Cerebellar nuclear complex (tissue), 1 donor: Measurements from ENCODE around the gene CDC42SE2.
"Not testable (repeated sequence)": the region's sequence is repeated elsewhere in the genome, so short reads cannot be mapped to it uniquely, and the experiment has no call there.

Experiments
- DNase-seq, 2 experiments: peaks; one replicate each; lab custom pipeline; 2025; lab: John Stamatoyannopoulos, UW

Gene CDC42SE2

DNA sequence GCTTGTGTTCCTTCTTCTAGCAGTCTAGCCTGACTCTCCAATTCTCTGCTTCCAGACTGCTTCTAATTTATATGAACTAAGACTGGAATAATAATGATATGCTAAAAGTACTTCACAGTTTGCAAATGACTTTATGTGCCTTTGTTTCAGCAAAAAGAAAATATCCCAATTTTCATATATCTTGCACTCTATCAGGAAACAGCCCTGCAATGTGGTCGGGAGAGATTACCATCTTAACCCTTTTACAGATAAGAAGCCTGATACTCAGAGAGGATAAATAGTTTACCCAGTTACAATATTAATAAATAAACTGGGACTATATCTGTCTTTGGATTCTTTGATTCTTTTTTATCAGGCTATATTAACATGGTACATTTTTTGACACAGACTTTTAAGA, 126.0 kb downstream of the CDC42SE2 start:
- DNase-seq: no peak

DNA sequence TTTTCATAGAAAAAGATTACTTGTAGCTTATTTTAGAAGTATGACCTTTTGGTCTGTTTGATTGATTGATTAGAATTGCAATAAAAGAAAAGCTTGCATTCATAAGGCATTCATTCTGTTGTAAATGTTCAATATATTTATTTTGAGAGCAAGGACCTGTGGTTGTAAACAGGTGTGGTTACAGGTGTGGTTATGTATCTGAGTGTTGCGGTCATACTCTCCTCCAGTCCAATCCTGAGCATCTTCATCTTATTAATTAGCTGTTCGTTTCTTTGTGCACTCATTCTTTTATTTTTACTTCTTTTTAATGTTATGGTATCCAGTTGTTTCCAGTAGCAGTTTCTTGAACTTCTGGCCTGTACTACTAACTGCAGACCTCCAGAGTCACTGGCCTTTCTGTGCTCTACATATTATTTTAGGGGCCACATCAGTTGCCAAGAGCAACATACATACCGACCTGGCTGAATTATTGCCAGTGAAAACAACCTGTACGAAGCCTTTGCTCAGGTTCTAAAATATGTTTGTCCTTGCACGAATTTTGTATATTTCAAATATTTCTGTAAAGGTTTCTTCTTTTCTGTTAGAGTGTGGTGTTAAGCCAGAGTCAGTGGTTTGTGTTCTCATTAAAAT, 128.7 kb downstream of the CDC42SE2 start:
- DNase-seq: no peak

DNA sequence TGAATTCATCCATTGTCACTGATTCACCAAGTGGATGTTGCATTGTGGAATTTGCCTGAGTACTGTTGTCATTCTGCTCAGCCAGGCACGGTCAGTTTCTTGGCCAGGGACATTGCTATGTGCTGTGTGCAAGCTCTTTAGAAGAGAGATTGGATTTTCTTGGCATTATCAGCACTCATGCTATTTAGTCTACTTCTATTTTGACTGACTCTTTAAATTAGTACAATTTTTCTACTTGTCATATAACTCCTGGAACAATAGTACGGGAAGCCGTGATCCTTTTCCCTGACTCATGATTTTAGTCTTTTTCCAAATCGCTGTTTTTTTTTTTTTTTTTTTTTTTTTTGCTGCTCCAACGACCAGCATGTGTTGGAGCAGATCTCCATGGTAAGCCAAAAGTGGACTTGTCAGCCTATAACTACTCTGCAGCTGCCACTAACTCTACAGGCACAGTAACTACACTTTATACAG, 129.7 kb downstream of the CDC42SE2 start:
- DNase-seq: no peak

DNA sequence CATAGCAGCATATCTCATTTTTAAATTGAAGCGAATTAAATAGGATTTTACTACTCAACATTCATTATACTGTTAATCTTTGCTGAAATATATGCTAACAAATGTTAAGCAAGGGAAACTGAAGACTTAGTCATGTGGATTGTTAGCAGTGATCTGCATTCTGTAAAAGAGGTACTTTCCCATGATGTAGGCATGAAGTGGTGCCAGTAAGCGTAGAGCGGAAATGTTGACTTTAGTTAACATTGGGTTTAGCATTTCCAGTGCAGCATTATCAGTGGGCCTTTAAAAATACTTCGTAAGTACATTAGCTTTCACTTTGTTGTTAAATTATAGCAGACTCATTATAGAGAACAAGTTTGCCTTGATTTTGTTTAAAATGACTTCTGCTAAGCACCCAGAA, 130.3 kb downstream of the CDC42SE2 start:
- DNase-seq: no peak

DNA sequence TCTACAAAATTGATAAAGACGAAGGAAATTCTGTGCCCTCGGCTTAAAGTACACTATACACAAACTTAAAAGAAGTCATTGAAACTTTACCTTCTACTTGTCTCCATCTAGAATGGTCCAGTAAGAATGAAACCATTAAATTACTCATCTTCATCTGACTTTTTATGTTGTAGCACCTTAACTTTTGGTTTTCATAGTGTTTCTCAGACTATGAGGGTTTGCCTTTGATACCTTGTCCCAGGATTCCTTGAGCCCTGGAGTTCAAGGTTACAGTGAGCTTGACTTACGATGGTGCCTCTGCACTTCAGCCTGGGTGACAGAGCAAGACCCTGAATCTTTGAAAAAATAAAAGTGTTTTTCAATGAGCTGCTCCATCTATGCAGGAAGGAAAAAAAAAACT, 132.2 kb downstream of the CDC42SE2 start:
- no peak for DNase-seq

DNA sequence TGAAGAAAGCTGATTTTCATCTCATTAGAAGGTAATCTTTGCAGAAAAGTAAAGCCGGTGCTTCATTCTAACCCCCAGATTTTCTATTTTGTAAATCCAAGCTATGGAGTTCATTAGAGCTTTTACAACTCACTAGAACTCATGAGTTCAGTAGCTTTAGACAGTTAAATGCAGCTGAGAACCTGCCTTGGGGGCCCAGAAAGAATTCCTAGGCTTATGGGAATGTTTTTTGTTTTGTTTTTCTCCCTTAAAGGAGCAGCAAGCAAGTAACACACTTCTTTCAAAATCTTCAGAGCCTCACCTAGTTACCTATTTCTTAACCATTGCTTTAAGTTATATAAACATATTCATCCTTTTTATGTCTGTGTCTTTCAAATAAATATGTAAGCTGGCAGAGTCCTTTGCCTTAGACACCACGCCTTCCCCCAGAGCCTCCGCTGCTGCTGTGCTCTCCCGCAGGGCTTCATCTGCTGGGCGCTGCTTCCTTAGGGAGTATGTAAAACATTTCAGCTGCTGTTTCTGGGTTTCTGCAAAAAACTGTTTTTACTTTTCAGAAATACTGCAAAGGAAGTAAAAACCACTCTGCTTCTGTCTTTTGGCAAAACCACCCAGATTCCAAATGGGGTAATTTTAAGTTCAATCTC, 132.9 kb downstream of the CDC42SE2 start:
- DNase-seq: no peak

DNA sequence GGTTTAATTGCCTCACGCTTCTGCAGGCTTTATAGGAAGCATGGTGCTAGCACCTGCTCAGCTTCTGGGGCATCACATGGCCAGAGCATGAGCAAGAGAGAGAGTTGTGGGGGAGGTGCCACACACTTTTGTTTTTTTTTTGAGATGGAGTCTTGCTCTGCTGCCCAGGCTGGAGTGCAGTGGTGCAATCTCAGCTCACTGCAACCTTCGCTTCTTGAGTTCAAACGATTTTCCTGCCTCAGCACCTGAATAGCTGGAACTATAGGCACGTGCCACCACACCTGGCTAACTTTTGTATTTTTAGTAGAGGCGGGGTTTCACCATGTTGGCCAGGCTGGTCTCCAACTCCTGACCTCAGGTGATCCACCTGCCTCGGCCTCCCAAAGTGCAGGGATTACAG, 135.2 kb downstream of the CDC42SE2 start:
- DNase-seq: not testable (repeated sequence)

DNA sequence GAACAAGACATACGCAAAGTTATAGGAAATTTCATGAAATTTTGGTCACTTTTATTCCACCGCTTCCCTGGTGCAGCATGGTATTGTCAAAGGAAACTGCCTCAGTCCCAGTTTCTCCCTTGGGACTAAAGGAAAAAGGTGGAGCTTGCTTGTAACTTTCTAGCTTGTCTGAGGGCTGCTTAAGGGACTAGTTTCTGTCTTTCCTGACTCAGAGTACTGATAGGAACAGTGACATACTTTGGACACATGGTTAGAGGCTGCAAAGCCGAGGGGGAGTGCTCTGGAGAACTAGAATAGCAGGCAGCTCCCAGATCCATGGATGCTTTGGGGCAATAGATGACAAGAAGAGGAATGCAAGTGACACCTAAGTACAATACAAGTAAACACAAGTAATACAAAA, 136.7 kb downstream of the CDC42SE2 start:
- DNase-seq: no peak

DNA sequence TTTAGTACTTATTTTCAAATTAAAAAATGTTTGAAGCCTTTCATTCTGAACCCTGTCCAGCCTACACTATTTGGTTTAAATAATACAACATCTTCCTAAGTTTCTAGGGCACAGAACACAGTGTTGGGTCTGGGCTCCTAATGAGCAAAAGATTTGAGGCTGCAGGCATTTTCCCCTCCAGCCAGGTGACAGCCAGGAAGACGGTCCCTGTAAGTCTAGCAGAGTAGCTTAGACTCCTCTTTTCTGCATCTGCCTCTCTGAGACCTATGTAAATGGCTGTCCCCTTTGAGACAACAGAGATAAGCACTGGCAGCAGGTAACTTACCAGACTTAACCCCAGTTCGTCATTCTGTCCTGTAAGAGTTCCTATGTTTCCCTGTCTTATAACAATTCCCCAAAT, 141.8 kb downstream of the CDC42SE2 start:
- DNase-seq: no peak

DNA sequence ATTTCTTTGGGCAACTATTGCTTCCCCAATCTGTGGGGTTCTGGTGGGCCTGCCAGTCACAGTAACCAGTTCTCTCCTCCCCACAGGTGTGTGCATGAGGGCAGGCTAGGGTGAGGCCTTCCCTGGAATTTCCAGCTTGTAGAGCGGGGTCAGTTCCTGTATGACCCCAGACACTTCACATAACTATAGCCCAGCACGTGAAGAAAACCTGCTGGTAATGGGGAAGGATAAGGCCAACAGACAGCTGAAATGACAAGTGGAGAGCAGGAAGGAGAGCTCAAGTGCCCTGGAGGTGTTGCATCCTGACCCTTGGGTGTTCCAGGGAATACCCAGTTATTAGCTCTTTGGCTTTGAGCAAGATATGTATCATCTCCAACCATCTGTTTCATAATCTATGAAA, 142.2 kb downstream of the CDC42SE2 start:
- no peak for DNase-seq

DNA sequence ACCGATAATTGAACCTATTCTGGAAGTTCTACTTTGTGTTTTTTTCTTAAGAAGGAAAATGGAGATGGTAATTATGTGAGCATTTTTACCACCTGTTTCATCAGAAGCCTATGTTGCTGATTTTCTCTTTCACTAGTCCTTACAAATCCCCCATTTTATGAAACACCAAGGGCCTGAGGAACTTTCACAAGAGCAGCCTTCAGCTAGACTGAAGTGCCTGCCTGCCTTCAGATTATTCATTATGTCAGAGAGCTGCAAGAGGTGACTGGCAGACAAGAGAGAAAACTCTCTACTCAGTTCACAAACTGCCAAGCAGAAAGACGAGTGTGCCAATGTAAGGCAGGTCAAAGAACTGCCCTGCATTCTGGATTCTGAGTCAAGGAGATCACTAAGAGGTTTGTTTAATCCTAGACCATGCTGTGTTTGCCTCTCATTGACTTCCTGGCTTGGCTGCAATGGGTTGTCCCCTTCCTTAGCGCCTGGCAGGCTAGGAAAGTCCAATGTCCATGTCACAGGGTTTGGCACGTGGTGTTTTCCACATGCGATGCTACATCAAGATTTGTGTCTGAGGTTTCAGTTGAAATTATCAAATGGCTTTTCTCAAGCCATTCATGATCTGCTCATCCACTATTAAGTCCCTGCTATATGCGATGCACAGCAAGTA, 143.3 kb downstream of the CDC42SE2 start:
- DNase-seq: no peak

DNA sequence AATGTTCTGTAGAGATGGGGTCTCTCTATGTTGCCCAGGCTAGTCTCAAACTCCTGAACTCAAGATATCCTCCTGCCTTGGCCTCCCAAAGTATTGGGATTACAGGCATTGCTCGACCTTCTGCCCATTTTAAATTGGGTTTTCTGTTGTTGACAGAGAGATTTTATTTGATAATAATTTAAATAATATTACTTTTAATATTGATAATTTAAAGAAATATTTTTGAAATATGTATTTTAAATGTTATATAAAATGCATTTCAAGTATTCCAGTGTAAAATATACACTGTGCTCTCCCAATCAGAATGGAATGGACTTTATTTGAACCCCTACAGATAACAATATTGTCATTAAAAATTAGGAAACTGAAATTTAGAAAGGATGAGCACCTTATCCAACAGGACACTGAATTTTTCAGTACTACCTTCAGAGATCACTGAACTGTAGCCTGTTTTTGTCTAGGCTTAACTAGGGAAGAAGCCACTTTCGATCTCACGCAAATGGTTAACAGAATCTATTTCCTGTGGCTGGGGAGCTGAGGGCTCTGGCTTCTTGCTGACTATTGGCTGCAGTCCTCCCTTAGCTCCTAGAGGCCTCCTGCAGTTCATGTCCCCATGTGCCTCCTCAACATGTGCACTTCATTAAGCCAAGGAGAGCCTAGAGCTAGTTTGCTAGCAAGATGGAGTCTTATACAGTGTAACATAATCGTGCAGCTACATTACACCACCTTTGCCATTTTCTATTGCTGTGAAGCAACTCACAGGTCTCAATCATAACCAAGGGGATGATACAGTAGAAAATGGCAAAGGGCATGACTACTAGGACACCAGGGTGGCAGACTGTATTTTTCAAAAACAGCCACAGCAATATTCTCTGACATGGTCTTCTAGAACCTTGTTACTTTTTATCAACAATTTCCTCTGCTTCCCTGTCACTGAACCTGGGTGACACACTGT, 150.0 kb downstream of the CDC42SE2 start:
- DNase-seq: no peak

DNA sequence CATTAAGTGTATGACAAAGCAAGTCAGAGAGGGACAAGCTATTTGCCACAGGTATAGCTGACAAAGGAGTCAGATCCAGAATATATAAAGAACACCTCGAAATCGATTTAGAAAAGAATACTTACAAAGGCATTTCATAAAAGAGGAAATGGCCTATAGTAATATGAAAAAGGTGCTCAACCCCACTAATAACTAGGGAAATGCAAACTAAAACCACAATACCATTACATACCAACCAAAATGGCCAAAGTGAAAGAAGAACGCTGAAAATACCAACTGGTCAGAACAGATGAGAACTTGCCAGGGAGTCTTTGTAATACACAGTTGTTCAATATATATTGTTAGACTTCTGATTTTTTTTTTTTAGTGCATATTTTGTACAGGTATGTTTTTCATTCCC, 152.9 kb downstream of the CDC42SE2 start:
- no peak for DNase-seq

DNA sequence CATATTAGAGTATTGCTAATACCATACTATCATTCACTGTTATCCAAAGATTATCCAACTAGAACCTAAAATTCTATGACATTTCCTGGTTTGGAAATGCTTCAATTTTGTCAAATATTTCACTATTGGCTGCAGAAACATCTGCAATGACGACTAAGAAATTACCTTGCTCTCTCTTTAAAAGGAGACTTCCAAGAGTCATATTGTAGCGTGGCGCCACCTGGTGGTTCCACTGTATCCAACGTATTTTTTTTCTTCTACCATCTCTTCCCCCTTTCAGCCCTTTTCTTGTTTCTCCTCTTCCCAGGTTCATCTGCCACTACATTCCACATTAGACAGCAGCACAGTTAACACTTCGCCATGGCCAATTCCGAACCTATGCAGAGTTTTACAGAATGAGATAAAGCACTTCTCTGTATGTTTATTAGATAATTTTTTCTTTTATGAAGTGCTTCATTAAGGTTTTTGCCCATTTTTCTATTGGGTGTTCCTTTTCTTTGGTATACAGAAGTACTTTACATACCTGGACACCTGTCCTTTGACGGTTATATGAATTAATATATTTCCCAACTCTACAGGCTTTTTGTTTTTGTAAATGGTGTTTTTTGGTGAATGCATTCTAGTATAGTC, 153.5 kb downstream of the CDC42SE2 start:
- no peak for DNase-seq

DNA sequence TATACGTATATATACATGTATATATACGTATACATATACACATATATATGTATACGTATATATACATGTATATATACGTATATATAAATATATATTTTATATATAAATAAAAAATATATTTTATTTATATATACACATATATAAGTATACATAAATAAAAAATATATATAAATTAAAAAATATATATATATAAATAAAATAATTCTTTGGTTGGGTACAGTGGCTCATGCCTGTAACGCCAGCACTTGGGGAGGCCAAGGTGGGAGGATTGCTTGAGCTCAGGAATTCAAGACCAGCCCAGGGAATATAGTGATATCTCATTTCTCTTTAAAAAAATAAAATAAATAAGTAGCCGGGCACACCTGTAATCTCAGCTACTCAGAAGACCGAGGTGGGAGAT, 155.0 kb downstream of the CDC42SE2 start:
- no peak for DNase-seq

DNA sequence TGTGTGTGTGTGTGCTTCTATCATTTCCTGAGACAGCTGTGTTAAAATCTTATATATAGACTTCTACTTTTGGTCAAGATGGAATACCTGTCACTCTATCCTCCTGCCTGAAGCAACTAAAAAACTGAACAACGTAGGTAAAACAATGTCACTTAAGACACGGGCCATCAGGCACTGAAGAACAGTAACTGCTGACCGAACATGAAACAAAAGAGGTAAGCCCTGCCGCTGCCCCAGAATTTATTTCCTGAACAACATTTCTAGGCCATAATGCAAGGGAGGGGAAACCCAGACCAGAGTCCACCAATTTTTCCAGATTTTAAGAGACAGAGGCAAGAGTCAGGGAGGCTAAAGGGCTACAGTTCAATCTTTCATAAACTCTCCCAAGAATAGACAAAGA, 156.0 kb downstream of the CDC42SE2 start:
- no peak for DNase-seq

DNA sequence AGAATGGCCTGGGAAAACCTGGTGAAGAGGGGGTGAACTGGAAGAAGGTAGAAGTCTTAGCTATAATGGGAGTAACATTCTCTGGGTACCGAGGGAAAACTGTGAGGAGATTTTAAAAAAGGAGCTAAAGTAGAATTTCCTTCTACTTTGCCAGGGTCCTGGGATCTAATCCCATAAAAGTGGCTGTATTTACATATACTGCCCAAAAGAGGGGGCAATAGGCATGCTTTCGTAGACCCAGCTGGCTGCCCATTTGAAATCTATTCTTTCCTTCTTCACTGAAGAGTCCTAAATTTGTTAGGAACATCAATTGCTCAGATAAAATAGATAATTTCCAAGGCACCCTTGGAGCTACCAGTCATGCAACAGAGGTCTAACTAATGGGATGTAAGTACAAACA, 159.2 kb downstream of the CDC42SE2 start:
- no peak for DNase-seq

DNA sequence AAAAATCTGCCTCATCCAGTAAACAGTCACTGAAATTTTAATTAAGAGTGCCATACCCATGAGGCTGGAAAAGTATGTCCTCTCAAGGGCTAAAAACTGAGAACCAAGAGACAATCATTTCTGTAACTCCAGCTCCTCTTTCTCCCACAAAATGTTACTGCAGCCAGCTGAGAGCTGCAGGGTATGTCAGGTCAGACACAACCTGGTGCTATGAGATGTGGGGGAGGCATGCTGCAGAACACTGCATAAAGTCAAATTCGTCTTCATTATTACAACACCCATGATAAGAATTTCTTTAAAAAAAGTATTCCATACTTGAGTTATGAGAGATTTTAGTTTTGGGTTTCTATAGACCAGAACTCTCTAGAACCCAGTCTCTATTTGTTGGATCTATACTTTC, 162.2 kb downstream of the CDC42SE2 start:
- no peak for DNase-seq

DNA sequence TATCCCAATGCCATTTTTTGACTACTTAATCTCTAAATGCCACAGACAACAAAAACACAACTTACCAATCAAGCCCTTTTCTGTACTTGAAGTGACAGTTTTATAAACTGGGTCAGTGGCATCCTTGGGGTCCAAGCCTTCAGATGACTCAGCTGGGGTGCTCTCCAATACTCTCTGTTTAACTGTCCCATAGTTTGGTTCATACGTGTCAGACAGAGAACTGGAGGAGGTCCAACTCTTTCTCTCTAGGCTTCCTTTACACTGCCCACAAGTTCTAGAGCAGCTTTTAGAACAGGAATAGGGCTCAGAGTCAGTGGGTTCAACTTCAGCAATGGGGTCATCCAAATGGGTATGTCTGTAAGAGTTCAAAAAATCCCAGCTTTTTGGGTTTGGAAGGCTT, 166.9 kb downstream of the CDC42SE2 start:
- DNase-seq: no peak

DNA sequence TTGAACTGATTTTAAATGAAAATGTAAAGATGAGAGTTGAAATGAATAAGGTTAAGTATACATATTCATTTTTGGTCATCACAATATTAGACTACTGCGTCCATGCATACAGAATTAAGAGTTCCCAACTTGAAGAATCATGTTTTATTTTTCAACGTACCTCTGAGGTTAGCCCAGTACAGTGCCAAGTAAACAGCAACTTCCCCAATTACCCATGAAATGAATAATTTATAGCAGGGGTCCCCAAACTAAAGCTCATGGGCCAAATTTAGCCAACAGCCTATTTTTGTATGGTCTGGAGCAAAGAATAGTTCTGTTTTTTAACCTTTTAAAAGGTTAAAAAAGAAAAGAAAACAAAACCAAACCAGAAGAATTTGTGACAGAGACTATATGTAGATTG, 167.9 kb downstream of the CDC42SE2 start:
- no peak for DNase-seq

DNA sequence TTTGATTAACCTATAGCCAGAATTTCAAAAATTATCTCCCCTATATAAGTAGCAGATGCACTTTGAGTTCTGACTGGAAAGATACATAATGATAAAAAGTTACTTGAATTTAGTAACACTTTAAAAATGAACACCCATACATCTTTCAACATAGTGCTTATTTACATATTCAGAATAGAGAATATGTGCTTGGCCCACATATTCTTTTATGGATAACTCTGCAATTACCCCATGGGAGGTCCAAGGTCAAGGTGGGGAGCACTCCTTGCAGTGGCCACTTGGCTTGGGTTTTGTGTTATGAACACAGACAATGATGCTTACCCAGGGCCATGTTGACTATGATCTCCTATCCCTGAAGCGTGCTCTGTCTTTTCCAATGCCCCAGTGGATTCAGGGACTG, 169.3 kb downstream of the CDC42SE2 start:
- DNase-seq: no peak

DNA sequence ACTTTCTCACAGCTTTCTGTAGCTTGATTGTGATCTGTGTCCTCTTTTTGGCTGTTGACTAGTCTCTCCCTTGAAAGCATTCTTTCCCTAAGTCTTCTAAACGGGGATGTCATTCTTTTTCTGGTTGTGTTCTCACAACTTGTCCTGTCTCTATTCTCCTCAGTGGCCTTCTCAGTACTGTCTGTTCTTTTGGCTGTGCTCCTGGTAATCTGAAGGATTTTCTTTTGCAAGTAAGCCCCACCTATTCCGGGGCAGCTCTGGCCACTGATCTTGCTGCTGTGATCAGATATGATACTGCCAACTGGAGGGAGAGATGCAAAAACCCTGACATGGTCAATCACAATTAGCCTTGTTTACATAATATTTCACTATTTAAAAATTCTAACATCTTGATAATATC, 172.2 kb downstream of the CDC42SE2 start:
- DNase-seq: no peak
